GM19324 (cell line): ENCODE measurements around the gene ISX.
"Not testable (repeated sequence)": the region's sequence is repeated elsewhere in the genome, so short reads cannot be mapped to it uniquely, and the experiment has no call there.

Experiments used
- ATAC-seq: cut with Tn5 transposase; IDR thresholded peaks from one replicate; pipeline ENCODE4 v1.9.1; 2021; ENCODE audit warnings: mild to moderate bottlenecking, moderate library complexity; ENCODE audit not compliant: unreplicated experiment, low FRiP score

Gene ISX

GRCh38 chr22:35065796-35066218 lies at the start of gene ISX:
TSS of gene ISX (plus strand) at chr22:35066158. CDS start at chr22:35067088, 930 bp downstream.
- no peak for ATAC-seq

GRCh38 chr22:35016909-35017308 lies 49.0 kb upstream of the ISX start:
- ATAC-seq, result no peak

GRCh38 chr22:35018995-35019394 lies 47.0 kb upstream of the ISX start:
- ATAC-seq, result no peak

GRCh38 chr22:35020517-35020916 lies 45.4 kb upstream of the ISX start:
- ATAC-seq, result no peak

GRCh38 chr22:35021161-35021560 lies 44.8 kb upstream of the ISX start:
- ATAC-seq, result no peak

GRCh38 chr22:35022291-35022690 lies 43.7 kb upstream of the ISX start:
- ATAC-seq, result no peak

- no peak for ATAC-seq
Measured at GRCh38 chr22:35023692-35024363, 42.1 kb upstream of the ISX start.

GRCh38 chr22:35024364-35024692 lies 41.6 kb upstream of the ISX start:
- ATAC-seq, result no peak

GRCh38 chr22:35030112-35030511 lies 35.8 kb upstream of the ISX start:
- not testable (repeated sequence) for ATAC-seq

- no peak for ATAC-seq
Measured at GRCh38 chr22:35032571-35032970, 33.4 kb upstream of the ISX start.

GRCh38 chr22:35033635-35034296 lies 32.2 kb upstream of the ISX start:
- no peak for ATAC-seq

- ATAC-seq, result no peak
Measured at GRCh38 chr22:35034963-35035362, 31.0 kb upstream of the ISX start.

GRCh38 chr22:35037089-35037488 lies 28.9 kb upstream of the ISX start:
- ATAC-seq, result no peak

GRCh38 chr22:35039625-35040024 lies 26.3 kb upstream of the ISX start:
- no peak for ATAC-seq

- ATAC-seq, result no peak
Measured at GRCh38 chr22:35043252-35043933, 22.6 kb upstream of the ISX start.

- no peak for ATAC-seq
Measured at GRCh38 chr22:35043934-35044319, 22.0 kb upstream of the ISX start.

GRCh38 chr22:35044607-35045390 lies 21.2 kb upstream of the ISX start:
- no peak for ATAC-seq

- ATAC-seq, result no peak
Measured at GRCh38 chr22:35045451-35045850, 20.5 kb upstream of the ISX start.

- no peak for ATAC-seq
Measured at GRCh38 chr22:35046744-35047462, 19.1 kb upstream of the ISX start.

GRCh38 chr22:35050038-35050437 lies 15.9 kb upstream of the ISX start:
- ATAC-seq, result not testable (repeated sequence)
